ENCODE measurements around the gene INTS11. TPM values are rescaled to one million over a fixed set of nuclear protein-coding genes. Genes with fewer than 3 reads are reported as not detected.

Gene INTS11
- total RNA-seq, 1 experiment from 2014 or later: 139 TPM

DNA sequence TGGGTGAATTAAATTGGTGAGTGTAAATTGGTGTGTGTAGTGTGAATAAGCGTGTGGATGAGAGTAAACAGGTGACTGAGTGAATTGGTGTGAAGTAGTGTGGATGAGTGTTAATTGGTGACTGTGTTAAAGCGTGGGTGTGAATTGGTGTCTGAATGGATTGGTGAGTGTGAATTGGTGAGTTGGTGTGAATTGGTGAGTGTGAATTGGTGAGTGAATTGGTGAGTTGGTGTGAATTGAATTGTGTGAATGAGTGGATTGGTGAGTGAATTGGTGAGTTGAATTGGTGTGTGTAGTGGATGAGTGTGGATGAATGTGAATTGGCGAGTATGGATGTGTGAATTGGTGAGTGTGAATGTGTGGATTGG, 42.2 kb upstream of the INTS11 start:
- Mint-ChIP-seq H3K9me3 (no peaks in the 10 kb centered on the region; a peak in 1 of 5 replicates), H3K27me3 (ENCODE audit: low read depth) (peaks cover 27% of the 10 kb centered on the region), H3K4me1 (peaks cover 5 to 7% of the 10 kb centered on the region in 2 experiments), H3K27ac (no peak overlapping the region), H3K4me3 (no peak overlapping the region), H3K36me3 (ENCODE audit: insufficient read depth in 1 of 3, low read depth in 3 of 3) (no peaks in the 10 kb centered on the region)
- H3K4ac ChIP-seq (ENCODE audit: low read depth, low read length): no peak overlapping the region
- no peaks in the 10 kb centered on the region for H4K20me1 ChIP-seq (ENCODE audit: control insufficient read depth, insufficient read depth, insufficient read length)
- H3K27me3 ChIP-seq (ENCODE audit: insufficient read depth, low read length): no peaks in the 10 kb centered on the region
- H3K27ac ChIP-seq (ENCODE audit: insufficient read length, low read depth, low read length): no peak overlapping the region
- no peak overlapping the region for H2BK20ac ChIP-seq (ENCODE audit: low read depth, low read length, poor library complexity, severe bottlenecking)
- no peaks in the 10 kb centered on the region; the same call in 1 of the 2 replicates for H3K4me1 ChIP-seq (ENCODE audit: insufficient read depth, low read length)
- H3K18ac ChIP-seq (ENCODE audit: insufficient read length, low read depth, low read length): no peak overlapping the region
- H2AK5ac ChIP-seq (ENCODE audit: insufficient read length, low read length): no peak overlapping the region
- no peak overlapping the region for H3K56ac ChIP-seq (ENCODE audit: insufficient read length, low read depth, low read length)
- H3K23me2 ChIP-seq (ENCODE audit: insufficient read length, low read depth, low read length, poor library complexity, severe bottlenecking): peaks cover 3% of the 10 kb centered on the region
- H2BK5ac ChIP-seq (ENCODE audit: insufficient read length, low read length): no peak overlapping the region
- 100% methylated on average over 3 of the region's 3 CpGs for WGBS (ENCODE audit: extremely low coverage, insufficient read length, low lambda C conversion rate)
- TF ChIP-seq, protein P1, sequence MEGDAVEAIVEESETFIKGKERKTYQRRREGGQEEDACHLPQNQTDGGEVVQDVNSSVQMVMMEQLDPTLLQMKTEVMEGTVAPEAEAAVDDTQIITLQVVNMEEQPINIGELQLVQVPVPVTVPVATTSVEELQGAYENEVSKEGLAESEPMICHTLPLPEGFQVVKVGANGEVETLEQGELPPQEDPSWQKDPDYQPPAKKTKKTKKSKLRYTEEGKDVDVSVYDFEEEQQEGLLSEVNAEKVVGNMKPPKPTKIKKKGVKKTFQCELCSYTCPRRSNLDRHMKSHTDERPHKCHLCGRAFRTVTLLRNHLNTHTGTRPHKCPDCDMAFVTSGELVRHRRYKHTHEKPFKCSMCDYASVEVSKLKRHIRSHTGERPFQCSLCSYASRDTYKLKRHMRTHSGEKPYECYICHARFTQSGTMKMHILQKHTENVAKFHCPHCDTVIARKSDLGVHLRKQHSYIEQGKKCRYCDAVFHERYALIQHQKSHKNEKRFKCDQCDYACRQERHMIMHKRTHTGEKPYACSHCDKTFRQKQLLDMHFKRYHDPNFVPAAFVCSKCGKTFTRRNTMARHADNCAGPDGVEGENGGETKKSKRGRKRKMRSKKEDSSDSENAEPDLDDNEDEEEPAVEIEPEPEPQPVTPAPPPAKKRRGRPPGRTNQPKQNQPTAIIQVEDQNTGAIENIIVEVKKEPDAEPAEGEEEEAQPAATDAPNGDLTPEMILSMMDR (conservative IDR thresholded peaks at IDR 0.05): no peak
- H3K9ac ChIP-seq (ENCODE audit: extremely low read depth, insufficient read length, low read length): no peak overlapping the region
- H4K91ac ChIP-seq (ENCODE audit: insufficient read length, low read depth, low read length): no peak overlapping the region
- H4K8ac ChIP-seq (replicated peaks; ENCODE audit: insufficient read length, low read depth, low read length): no peak overlapping the region
- no peak overlapping the region for H2BK12ac ChIP-seq (ENCODE audit: insufficient read length, low read depth, low read length)
- no peak overlapping the region for H4K5ac ChIP-seq (ENCODE audit: insufficient read length, low read depth, low read length)
- no peak overlapping the region for H3K14ac ChIP-seq (ENCODE audit: insufficient read depth, low read length)
- no peaks in the 10 kb centered on the region for H3K79me2 ChIP-seq (ENCODE audit: insufficient read depth, low read length)
- no peak overlapping the region for H3K23ac ChIP-seq (ENCODE audit: insufficient read length, low read depth, low read length)
- no peak overlapping the region for H2AFZ ChIP-seq (ENCODE audit: low read length)
- H3K4me2 ChIP-seq (ENCODE audit: insufficient read depth, insufficient read length, low read length): no peak overlapping the region
- no peak overlapping the region for H2BK120ac ChIP-seq (ENCODE audit: low read depth, low read length, poor library complexity, severe bottlenecking)
- H3K9me3 ChIP-seq (ENCODE audit: control insufficient read depth, low read depth, low read length): peaks cover 20% of the 10 kb centered on the region
- no peaks in the 10 kb centered on the region for H3K79me1 ChIP-seq (ENCODE audit: insufficient read depth, low read depth, low read length, poor library complexity, severe bottlenecking)
- no peak overlapping the region for H2BK15ac ChIP-seq (ENCODE audit: low read depth, low read length)
- DNase-seq: no peak
- no peak overlapping the region for H3T11ph ChIP-seq (ENCODE audit: low read length)
